HG03097 (cell line): ENCODE data around the gene XYLT1.

Experiments used
- ATAC-seq: cut with Tn5 transposase; IDR thresholded peaks from one replicate; pipeline ENCODE4 v1.9.1; 2021; ENCODE audit not compliant: unreplicated experiment, low FRiP score

Gene XYLT1

GRCh38 chr16:17082095-17082882 lies 388.5 kb downstream of the XYLT1 start:
- ATAC-seq = no peak

DNA sequence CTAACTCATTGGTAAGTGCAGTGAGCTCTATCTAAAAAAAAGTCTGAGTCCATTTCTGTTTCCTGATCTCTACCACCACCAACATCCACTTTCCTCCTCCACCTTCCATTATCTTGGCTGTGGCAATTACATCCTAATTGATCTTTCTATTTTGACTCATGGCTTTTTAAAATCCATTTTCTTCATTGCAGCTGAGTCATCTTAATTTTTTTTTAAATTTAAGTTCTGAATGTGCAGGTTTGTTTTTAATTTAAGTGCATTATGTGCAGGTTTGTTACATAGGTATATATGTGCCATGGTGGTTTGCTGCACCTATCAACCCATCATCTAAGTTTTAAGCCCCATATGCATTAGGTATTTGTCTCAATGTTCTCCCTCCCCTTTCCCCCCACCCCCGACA lies 390.7 kb downstream of the XYLT1 start:
- no peak for ATAC-seq

DNA sequence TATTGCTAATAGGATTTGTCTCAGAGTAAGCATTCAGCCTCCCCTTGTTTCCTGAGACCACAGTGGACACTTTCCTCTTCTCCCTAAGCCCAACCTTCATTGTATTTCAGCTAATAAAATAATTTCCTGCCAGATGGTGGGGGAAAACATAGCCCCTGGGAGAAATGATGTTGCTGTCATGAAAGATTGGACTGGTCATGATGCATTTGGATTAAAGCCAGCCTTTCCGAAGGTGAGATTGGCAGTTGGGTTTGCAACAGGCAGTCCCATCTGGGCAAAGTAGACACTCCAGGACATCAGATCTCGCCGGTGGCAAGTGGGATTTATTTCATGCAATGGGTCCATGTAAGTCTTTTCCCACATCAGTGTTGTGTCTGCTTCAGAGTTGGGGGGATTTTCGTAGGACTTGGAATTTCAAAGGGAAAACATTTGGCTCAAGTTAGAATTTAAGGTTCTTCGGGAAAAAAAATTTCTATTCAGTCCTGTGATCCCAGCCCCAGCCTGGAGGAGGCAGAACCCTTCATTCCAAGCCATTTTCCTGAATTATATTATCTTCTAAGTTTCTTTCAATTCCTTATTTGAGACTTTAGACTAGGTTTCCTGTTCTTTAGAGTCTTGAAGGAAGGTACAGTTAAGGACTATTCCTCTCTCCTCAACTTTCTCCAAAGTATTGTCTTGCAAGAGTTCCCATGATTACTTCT lies 391.7 kb downstream of the XYLT1 start:
- ATAC-seq = no peak

- ATAC-seq = no peak
Observed at GRCh38 chr16:17076818-17077498, 393.8 kb downstream of the XYLT1 start.

- ATAC-seq = no peak
Observed at GRCh38 chr16:17076092-17076754, 394.5 kb downstream of the XYLT1 start.

GRCh38 chr16:17072104-17072503 lies 398.7 kb downstream of the XYLT1 start:
- no peak for ATAC-seq

GRCh38 chr16:17070882-17071592 lies 399.7 kb downstream of the XYLT1 start:
- ATAC-seq = peak; percentile 78

GRCh38 chr16:17069681-17070080 lies 401.1 kb downstream of the XYLT1 start:
- no peak for ATAC-seq

GRCh38 chr16:17068524-17068923 lies 402.2 kb downstream of the XYLT1 start:
- no peak for ATAC-seq

GRCh38 chr16:17067882-17068281 lies 402.9 kb downstream of the XYLT1 start:
- ATAC-seq = no peak

DNA sequence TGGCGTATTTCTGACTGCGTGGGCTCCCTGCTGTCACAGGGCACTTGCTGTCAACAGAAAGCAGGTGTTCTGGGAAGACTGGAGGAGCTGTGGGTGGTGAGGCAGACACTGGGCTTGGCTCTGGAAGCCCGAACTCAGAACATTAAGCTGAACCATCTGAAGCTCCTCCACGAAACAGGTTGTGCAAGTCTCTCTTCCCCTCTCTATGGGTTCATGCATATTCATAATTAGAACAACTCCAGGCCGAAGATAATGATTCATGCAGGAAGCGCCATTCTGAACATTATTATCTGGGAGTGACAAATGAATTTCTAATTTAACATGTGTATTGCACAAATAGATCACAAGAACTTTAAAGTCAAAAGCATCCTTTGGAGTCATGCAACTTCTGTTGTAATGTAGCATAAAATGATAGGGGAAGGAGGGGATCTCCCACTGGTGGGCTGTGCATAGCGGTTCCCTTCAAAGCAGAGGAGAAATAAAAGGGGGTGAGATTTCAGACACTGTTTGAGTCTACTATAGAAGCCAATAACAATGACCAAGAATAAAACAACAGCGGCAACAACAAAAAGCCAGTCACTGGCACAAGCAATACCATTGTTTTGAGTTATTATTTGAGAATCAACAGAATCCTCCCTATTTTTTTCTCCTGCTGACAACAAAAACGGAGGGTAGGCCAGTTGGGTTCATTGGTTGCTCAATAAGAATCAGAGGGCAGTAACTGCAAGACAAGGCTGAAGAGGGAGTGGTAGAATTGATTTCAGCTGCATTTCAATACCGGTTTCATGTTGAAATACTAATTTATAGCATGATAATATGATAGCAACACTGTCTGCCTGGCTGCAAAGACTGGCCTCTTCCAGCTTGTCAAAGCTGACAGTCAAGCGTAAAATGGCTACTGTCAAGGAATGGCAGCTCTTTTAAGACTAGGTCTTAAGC lies 407.3 kb downstream of the XYLT1 start:
- no peak for ATAC-seq

GRCh38 chr16:17062676-17063075 lies 408.1 kb downstream of the XYLT1 start:
- no peak for ATAC-seq

DNA sequence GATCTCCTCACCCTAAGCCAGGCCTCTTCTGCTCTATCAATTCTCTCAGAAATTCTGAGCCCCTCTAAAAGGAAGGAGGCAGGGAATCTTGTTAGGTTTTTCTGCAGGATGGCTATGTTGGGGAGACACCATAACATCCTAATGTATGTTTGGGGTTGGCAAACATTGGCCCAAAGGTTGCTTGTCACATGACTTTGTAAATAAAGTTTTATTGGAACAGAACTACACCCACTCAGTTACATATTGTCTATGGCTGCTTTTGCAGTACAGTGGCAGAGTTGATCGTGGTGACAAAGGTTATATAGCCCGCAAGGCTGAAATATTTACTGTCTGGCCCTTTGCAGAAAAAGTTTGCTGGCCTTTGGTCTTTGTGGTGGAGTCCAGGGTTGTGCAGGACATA lies 409.4 kb downstream of the XYLT1 start:
- ATAC-seq = no peak

GRCh38 chr16:17058471-17058870 lies 412.3 kb downstream of the XYLT1 start:
- ATAC-seq = no peak

GRCh38 chr16:17056666-17057065 lies 414.1 kb downstream of the XYLT1 start:
- no peak for ATAC-seq

DNA sequence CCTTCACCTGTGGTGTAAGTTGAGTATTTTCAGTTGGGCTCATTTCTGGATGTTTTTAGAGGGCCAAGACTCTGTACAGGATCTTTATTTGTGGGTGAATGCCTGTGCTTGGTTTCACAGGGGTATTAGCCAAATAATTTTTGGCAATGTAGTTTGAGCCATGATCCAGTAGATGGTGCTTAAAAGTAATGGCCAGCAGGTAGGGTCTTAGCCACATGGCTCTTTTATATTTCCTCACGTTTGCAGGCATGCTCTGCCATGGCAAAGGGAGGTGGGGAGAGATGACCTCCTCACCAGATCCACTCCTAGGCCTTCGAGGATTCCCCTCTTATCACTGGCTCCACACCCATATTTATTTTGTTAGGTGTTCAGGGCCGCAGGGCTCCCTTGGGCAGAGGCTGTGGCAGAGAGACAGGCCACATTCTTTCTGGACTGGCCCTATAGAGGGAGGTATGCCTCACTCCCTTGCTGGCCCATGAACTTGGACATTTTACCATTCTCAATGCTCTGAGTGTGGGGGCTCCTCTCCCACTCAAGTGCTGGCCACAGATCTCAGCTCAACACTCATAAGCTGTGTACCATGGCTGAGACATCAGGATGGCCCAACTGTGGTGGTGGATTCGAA lies 417.1 kb downstream of the XYLT1 start:
- ATAC-seq = no peak
